Putamen (tissue), 1 donor: ENCODE measurements around the gene ADNP.

Experiments used
- DNase-seq: peaks from one replicate; pipeline ENCODE4 v3.0.0-alpha.2; 2016; ENCODE audit warnings: low spot score

ADNP gene

GRCh38 chr20:50872560-50873425 lies 58.4 kb downstream of the ADNP start:
- no peak for DNase-seq

DNA sequence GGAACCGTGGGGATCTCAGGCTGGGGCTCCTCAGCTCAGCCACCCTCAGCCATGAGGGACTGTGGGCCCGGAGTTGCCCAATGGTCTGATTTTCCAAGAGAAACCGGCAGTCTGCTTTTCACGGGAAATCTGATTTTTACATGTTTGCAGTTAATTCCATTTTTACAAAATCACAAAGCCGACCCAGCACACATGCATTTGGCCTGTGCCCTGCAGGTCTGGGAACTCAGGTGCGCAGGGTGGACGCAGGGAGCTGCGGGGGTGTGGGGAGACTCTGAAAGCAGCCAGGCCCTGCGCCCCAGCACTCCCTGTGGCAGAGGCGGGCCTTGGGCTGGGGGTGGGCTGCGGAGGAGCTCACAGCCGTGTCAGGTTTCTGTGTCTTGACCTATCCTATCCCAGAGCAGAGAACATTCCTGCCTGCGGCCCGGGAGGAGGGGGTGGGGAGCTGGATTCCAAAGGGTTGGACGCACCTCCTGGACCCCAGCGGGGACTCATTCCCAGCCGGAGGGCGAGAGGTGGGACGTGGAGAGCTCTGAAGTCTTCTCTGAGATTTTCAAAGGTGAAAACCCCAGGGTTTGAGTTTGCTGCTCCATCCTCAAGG lies 60.6 kb downstream of the ADNP start:
- no peak for DNase-seq

DNA sequence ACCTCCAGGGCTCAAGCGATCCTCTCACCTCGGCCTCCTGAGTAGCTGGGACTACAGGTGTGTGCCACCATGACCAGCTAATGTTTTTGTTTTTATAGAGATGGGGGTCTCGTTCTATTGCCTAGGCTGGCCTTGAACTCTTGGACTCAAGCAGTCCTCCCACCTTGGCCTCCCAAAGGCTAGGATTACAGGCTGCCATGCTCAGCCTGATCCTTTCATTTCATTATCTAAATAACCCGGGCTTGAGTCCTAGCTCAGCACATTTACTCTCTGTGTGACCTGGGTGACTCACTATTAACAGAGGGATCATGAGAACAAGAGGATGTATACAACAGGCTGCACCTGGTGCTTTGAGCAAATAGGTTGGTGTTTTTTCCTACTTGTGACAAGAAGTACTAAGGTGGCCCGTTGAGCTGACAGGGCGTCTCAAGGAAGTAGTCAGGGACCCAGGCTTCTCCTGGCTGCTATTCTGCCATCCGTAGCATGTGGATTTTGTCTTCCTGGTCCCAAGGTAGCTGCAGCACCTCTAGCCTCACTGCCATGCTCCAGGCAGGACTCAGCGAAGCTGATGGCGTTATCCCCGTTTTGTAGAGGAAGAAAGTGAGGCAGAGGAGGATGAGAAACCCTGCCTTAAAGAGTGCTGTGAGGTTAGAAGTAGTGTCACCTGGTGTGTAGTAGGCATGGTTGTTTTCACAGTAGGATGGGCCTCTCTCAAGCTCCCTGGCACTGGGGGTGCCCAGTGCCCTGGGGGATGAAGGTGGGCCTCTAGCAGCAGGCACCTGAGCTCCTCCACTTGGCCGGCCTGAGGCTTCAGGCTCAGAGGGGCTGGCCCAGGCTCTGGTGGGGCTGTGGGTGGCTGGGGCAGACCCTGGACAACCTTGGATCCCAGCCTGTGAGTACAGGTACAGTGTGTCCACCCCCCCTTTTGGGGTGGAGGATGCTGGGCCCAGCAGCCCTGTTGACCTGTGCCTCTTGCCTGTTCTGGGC lies 62.4 kb downstream of the ADNP start:
- DNase-seq, result no peak

- DNase-seq, result no peak
These were observed 63.4 kb downstream of the ADNP start for GRCh38 chr20:50867805-50868204.

DNA sequence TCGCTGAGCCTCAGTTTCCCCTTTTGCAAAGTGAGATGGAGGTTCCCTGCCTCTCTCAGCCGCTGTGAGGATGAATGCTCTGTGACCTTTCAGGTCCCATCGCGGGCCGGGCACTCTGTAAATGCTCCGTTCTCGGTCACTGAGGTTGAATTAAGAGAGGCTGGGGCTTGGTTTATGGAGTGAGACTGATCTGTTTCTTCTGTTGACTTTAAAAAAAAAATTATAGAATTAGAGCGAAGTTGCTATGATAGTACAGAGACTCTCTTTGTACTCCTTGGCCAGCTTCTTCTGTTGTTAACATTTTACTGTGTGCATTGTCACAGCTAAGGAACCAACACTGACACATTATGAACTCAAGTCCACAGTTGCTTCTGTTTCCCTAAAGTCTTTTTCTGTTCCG lies 64.4 kb downstream of the ADNP start:
- DNase-seq, result no peak

DNA sequence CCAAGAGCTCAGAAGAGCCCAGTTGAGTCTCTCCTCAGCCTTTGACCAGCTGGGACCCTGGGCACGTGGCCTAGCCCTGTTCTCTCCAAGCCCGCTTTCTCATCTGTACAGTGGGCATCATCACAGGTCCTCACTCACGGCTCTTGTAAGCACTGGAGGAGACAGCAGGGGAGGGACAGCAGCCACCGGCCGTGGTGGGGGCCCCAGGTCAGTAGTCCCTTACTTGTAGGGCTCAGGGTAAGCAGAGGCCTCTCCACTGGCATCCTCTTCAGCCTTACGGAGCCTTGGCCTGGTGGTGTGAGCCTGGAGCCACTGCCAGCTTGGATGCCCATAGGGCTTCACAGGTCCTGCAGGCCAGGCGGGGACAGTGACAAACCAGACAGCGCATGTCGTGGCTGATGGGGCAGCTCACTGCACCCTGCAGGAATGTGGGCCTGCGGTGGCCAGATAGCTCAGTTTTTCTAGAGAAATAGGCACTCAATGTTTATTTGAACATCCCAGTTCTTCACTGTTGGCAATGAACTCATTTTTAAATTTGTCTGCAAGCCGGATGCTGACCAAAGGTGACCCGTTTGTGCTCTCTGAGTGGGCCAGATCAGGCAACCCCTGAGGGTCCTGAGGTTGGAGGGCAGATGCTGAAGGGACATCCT lies 65.1 kb downstream of the ADNP start:
- DNase-seq, result no peak

DNA sequence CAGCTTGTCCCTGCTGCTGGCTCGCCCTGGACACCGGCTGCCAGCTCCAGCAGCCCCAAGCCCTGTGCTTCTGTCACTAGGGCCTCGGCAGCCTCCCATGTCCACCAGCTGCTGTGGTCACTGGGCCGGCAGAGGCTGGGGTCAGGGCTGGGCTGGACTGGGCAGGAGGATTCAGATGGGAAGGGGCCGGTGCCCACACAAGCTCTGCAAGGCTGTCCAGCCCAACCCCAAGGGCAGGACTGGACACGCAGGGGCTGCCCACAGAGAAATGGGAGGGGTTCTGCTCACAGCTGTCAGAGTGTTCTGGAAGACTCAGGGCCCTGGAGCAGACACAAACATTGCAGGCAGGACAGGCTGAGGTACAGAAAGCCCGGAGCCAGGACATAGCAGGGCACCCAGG lies 65.6 kb downstream of the ADNP start:
- no peak for DNase-seq

DNA sequence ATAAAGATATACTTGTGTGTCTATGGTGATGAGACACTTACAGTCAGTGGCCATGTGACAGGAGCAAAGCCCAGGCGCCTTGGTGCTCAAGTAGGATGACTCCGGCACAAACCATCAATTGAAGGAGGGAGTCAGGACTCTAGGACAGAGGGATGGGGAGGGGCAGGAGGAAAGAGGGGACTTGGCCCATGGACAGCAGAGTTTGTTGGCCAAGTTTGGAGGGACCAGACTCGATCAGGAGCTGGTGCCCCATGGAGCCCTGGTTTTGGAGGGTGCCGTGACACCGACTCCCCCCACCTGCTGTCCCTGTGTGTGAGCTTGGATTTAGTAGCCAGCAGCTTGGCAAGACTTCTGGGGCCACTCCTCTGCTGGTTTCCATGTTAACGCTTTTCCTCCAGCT lies 66.1 kb downstream of the ADNP start:
- DNase-seq, result no peak

GRCh38 chr20:50862546-50862945 lies 68.7 kb downstream of the ADNP start:
- DNase-seq, result no peak

- no peak for DNase-seq
These were observed 70.2 kb downstream of the ADNP start for GRCh38 chr20:50861012-50861411.

- no peak for DNase-seq
These were observed 72.1 kb downstream of the ADNP start for GRCh38 chr20:50859161-50859560.

- DNase-seq, result no peak
These were observed 72.7 kb downstream of the ADNP start for GRCh38 chr20:50858525-50858924.

- no peak for DNase-seq
These were observed 73.9 kb downstream of the ADNP start for GRCh38 chr20:50857348-50857747.

- no peak for DNase-seq
These were observed 74.7 kb downstream of the ADNP start for GRCh38 chr20:50856475-50857041.

GRCh38 chr20:50855498-50856474 lies 75.5 kb downstream of the ADNP start:
- no peak for DNase-seq

- DNase-seq, result no peak
These were observed 76.6 kb downstream of the ADNP start for GRCh38 chr20:50854506-50855249.

DNA sequence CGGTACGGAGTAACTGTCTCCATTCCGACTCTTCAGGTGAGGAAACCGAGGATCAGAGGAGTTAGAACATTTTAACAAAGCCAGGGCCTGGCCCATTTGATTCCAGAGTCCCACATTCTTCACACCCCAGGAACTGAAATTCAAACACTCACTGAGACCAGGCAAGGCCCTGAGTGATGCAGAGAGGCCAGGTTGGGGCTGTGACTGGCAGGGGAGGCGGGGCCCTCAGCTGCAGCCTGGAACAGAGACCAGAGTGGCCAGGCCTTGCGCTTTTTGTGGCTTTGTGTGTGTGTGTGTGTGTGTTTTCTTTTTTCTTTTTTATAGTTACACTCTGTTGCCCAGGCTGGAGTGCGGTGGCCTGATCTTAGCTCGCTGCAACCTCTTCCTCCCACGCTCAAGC lies 79.2 kb downstream of the ADNP start:
- no peak for DNase-seq

DNA sequence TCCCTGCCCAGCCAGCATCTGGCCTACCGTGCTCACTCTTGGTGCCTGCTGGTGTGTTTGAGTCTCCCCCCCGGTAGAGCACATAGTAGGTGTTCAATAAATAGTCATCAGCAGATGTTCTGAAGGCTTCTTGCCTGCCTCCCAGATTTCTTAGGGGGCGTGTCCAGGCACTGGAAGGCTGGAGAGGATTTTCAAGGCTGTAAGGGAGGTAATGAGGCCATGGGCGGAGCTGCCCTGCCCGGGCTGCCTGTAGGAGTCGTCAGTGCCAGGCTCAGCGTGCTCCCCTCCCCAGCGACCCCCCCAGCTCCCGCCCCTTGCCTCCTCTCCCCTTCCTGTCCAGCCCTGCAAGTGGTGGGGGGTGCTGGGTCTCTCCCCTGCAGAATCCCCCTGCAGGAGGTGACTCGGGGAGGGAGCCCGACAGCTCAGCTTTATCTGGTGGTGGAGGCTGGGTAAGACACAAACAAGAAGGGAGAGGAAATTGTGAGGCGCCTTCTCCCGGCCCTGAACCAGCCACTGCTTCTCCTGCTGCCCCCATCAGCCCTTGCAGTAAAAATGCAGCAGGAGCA lies 80.4 kb downstream of the ADNP start:
- no peak for DNase-seq
